ENCODE measurements around the gene C16orf95. TPM values are rescaled to one million over a fixed set of nuclear protein-coding genes. Genes with fewer than 3 reads are reported as not detected.

Gene C16orf95, protein sequence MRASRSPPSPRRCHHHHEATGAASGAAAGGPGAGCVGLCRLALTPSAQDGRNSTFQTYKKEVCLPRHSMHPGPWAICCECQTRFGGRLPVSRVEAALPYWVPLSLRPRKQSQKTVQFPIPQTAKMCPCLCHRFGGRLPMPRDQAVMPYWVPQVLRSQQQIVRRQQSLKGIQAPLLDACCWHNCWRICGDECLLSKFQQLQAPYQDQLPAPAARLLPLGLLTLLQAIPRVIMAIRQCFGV
- total RNA-seq = 1 to 10 TPM in 1 of 2 donors, under 1 TPM in 1; 0.91 to 8.0 TPM

DNA sequence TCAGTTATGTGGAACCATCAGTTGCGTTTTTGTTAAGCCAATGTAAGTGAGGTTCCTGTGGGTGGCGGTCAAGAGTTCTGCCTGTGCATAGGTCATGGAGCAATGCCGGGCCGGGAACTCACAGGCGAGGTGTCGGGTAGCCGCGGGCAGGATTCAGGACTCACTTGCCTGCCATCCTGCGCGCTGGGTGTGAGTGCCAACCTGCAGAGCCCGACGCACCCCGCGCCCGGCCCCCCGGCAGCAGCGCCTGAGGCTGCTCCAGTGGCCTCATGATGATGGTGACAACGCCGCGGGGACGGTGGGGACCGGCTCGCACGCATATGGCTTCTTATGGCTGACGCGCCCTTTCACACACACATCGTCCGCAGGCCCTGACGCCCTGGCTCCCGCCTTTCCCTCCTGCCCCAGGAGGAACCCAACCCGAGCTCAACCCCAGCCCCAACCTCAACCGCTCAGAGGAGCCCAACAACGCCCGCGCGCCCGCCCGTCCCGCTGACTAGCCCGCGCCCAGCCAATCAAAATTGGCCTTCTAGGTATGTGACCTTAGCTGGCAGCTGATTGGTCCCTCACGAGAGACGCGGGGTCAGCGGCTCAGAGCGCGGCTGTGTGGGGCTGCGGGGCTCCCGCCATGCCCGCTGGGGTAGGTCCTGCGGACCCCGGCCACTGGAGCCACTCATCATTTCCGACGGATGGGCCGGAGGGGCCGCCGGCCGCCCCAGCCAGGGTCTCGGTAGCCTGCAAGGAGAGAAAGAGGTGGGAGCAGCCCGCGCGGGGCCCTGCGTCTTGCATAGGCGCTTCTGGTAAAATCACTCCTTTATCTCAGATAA is at the start of gene C16orf95:
C16orf95 (minus strand) TSS at position 470 of the 827 bp plus-strand sequence; CDS start at position 320, 150 bp downstream.
- no peaks in the 10 kb centered on the region for H3K36me3 ChIP-seq
- peak within 1 kb of the TSS; percentile 88 to 99 for H3K4me3 ChIP-seq
- no peaks in the 10 kb centered on the region for H3K9me3 ChIP-seq
- DNase-seq (ENCODE audit: low spot score) = peak; percentile 96
- intact Hi-C loops (cut with DNase I) = loop anchor here (2.0 to 10.0 kb wide), 2 partner anchors 76 to 178 kb away; partner anchors contain the start of genes MAP1LC3B and ZCCHC14
- TF ChIP-seq POLR2AphosphoS5 (IDR thresholded peaks at IDR 0.05) (peak; percentile 94), POLR2A (IDR thresholded peaks at IDR 0.05) (peak; percentile 77)
- TF ChIP-seq, protein P1, sequence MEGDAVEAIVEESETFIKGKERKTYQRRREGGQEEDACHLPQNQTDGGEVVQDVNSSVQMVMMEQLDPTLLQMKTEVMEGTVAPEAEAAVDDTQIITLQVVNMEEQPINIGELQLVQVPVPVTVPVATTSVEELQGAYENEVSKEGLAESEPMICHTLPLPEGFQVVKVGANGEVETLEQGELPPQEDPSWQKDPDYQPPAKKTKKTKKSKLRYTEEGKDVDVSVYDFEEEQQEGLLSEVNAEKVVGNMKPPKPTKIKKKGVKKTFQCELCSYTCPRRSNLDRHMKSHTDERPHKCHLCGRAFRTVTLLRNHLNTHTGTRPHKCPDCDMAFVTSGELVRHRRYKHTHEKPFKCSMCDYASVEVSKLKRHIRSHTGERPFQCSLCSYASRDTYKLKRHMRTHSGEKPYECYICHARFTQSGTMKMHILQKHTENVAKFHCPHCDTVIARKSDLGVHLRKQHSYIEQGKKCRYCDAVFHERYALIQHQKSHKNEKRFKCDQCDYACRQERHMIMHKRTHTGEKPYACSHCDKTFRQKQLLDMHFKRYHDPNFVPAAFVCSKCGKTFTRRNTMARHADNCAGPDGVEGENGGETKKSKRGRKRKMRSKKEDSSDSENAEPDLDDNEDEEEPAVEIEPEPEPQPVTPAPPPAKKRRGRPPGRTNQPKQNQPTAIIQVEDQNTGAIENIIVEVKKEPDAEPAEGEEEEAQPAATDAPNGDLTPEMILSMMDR (IDR thresholded peaks at IDR 0.05) = peak in 3 of 4 experiments; percentile 30 to 67 (median 64)
- peaks cover 6% of the 10 kb centered on the region for H3K4me1 ChIP-seq (replicated peaks)
- under 1% methylated on average over 30 of the region's 64 CpGs for WGBS
- H3K27ac ChIP-seq = peak within 1 kb of the TSS; percentile 80 to 90
- no peaks in the 10 kb centered on the region for H3K27me3 ChIP-seq (replicated peaks; ENCODE audit: insufficient read depth)

DNA sequence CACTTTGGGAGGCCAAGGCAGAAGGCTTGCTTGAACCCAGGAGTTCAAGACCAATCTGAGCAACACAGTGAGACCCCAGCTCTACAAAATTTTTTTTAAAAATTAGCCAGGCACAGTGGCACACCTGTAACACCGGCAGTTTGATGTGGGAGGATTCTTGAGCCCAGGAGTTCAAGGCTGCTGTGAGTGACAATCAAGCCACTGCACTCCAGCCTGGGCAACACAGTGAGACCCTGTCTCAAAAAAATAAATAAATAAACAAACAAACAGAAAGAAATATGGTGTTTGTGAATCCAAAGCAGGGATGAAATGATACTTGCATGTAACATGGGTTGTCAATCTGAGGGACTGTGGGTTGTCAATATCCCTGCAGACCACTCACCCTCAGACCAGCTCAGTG is 49.7 kb upstream of the C16orf95 start:
- H3K27me3 ChIP-seq (replicated peaks; ENCODE audit: insufficient read depth) = no peaks in the 10 kb centered on the region
- DNase-seq (ENCODE audit: low spot score) = no peak
- H3K27ac ChIP-seq = no peak overlapping the region
- H3K36me3 ChIP-seq = no peaks in the 10 kb centered on the region
- no peak overlapping the region for H3K4me3 ChIP-seq
- no peak for TF ChIP-seq POLR2A (IDR thresholded peaks at IDR 0.05)
- TF ChIP-seq, protein P1 (IDR thresholded peaks at IDR 0.05) = no peak
- TF ChIP-seq POLR2AphosphoS5 (IDR thresholded peaks at IDR 0.05) = no peak
- intact Hi-C loops (cut with DNase I) = no loop called here
- H3K9me3 ChIP-seq = no peaks in the 10 kb centered on the region
- H3K4me1 ChIP-seq (replicated peaks) = no peaks in the 10 kb centered on the region
- 89% methylated on average over 1 of the region's 1 CpG for WGBS

DNA sequence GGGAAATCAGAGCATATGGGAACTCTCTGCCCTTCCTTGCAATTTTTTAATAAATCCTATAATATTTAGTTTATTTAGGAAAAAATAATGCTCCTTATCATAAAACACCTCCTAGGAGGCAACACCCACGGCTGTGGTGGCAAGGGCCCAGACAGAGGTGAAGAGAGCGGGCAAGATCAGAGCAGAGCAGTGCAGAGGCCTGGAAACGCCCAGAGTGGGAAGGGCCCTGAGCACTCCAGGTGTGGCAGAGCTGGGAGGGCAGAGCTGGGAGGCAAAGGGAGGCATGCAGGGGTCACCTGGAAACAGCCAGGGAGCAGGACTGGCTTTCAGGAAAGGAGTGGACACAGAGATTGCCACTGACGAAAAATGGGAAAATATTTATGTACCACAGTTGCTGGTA is 49.1 kb upstream of the C16orf95 start:
- Histone ChIP-seq H3K27ac (no peak overlapping the region), H3K36me3 (no peaks in the 10 kb centered on the region), H3K9me3 (no peaks in the 10 kb centered on the region), H3K27me3 (replicated peaks; ENCODE audit: insufficient read depth) (no peaks in the 10 kb centered on the region), H3K4me3 (no peak overlapping the region), H3K4me1 (replicated peaks) (no peaks in the 10 kb centered on the region)
- no peak for DNase-seq (ENCODE audit: low spot score)
- 80% methylated on average over 4 of the region's 4 CpGs for WGBS
- intact Hi-C loops (cut with DNase I) = no loop called here
- no peak for TF ChIP-seq POLR2A (IDR thresholded peaks at IDR 0.05)
- TF ChIP-seq, protein P1 (IDR thresholded peaks at IDR 0.05) = no peak
- no peak for TF ChIP-seq POLR2AphosphoS5 (IDR thresholded peaks at IDR 0.05)

DNA sequence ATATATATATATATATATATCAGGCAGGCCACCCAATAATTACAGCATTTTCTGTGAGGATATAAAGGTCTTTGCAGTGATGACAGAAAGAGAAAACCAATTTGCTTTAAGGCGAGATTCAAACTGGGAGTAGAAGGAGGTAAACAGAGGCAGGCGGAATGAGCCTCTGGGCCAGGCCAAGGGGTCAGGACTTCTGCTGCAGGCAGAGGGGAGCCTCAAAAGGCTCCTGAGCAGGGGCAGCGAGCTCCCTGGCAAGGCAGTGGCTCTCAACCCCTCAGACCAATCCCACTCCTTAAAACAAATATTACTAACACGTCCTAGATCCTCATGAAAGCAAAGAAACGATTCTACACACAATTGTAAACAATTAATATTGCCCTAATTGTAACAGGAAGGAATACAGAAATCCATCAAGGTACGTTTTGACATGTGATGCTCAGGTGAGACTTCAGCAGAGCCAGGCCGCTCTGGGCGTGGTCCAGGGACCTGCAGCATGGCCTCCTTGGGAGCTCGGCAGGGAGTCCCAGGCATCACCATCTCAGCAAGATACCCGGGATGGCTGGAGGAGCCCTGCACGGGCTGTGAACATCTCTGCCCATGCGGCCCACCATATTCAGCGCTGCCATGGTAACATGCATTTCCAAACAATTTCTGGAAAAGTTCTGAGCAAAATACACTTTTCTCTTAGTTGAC is 48.0 kb upstream of the C16orf95 start:
- Histone ChIP-seq H3K9me3 (no peaks in the 10 kb centered on the region), H3K4me1 (replicated peaks) (no peaks in the 10 kb centered on the region), H3K4me3 (no peak overlapping the region), H3K36me3 (no peaks in the 10 kb centered on the region), H3K27me3 (replicated peaks; ENCODE audit: insufficient read depth) (no peaks in the 10 kb centered on the region), H3K27ac (no peak overlapping the region)
- TF ChIP-seq POLR2AphosphoS5 (IDR thresholded peaks at IDR 0.05) (no peak), POLR2A (IDR thresholded peaks at IDR 0.05) (no peak)
- TF ChIP-seq, protein P1 (IDR thresholded peaks at IDR 0.05) = no peak
- no peak for DNase-seq (ENCODE audit: low spot score)
- 86% methylated on average over 13 of the region's 13 CpGs for WGBS
- intact Hi-C loops (cut with DNase I) = no loop called here

All from prostate gland (tissue), 2 donors.